Endometrial microvascular endothelial cells (primary cell): ENCODE measurements around the gene ANXA6. TPM values are rescaled to one million over a fixed set of nuclear protein-coding genes. Genes with fewer than 3 reads are reported as not detected.

Source experiments
- in situ Hi-C: cut with HindIII; loops from 2 replicates; pipeline ENCODE4 v1.10.0; 2017; ENCODE audit warnings: low sequenced_read_pairs, low pct_unique_long_range_greater_than_20kb; ENCODE audit errors: inconsistent ontology term
- total RNA-seq: library from RNA; depleted of rRNA; stranded (reverse); fragments of >200 nt; gene quantifications from one replicate; pipeline ENCODE4 v1.2.3, GENCODE V29; 2015; ENCODE audit errors: inconsistent ontology term

The ANXA6 gene
- total RNA-seq, 1 donor from 2014 or later, result 311 TPM

DNA sequence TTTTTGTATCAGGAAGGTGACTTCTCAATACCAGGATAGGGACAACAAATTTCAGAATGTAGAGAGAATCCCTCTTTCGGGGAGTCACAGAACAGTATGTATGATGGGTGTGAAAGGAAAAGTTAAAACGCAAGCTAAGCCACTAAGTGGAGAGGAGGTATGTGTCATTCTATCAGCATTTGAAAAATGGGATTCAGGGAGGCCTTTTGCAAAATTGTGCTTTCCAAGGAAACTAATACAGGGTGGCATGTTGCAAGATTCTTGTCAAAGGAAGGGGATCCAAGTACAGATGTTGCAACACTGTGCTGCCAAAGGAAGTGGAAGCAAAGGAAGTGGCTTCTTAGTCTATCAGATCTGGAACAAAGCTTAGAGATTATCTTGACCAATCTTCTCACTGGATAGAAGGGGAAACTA is 64.1 kb downstream of the ANXA6 start:
- in situ Hi-C loops, result no loop called here

- in situ Hi-C loops, result no loop called here
These were observed 64.8 kb downstream of the ANXA6 start for GRCh38 chr5:151092762-151093161.

DNA sequence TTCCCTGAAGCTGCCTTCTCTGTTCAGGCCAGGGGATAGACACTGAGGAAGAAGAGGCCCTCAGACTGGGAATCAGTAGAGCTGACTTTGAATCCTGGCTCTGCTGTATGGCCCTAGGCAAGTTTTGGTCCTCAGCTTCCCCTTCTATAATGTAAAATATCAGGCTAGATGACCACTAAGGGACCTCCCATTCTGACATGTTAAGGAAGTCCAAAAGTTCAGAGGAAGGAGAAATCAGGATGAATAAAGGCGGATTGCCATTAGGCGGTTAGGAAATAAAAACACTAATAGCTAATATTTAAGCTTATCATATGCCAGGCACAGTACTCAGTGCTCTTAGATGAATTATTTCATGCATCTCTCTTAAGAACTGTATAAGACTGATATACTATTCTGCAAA is 67.9 kb downstream of the ANXA6 start:
- in situ Hi-C loops, result no loop called here

- in situ Hi-C loops, result no loop called here
These were observed 68.6 kb downstream of the ANXA6 start for GRCh38 chr5:151088986-151089385.

GRCh38 chr5:151087486-151087885 is 70.1 kb downstream of the ANXA6 start:
- in situ Hi-C loops, result no loop called here

GRCh38 chr5:151086905-151087360 is 70.6 kb downstream of the ANXA6 start:
- in situ Hi-C loops, result no loop called here

DNA sequence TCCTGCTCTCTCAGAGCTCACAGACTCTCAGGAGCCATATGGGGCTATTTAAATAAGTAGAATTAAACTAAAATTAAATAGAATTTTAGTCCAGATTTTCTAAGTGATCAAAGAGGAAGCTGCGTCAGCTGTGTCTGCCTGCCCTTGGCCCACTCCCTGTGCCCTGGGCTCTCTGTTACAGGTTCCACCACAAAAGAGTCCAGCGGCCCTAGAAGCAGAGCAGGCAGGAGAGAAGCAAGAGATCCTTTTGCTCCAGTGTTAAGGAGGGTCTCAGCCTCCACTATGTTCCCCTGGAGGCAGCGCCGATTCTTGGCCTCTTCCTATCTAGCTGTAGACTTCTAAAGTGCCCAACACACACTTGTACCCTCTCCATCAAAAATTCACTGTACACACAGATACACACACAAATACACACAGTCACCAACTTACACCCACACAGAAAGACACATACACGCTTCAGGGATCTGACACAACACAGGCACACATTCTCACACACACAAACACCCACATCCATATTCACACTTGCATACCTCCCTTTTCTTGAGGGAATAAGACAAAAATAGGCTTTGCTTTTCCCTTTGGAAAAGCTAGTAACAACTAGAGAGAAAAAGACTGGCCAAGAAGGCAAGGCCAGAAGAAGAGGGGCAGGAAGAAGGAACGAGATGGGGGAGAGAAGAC is 71.2 kb downstream of the ANXA6 start:
- in situ Hi-C loops, result no loop called here

DNA sequence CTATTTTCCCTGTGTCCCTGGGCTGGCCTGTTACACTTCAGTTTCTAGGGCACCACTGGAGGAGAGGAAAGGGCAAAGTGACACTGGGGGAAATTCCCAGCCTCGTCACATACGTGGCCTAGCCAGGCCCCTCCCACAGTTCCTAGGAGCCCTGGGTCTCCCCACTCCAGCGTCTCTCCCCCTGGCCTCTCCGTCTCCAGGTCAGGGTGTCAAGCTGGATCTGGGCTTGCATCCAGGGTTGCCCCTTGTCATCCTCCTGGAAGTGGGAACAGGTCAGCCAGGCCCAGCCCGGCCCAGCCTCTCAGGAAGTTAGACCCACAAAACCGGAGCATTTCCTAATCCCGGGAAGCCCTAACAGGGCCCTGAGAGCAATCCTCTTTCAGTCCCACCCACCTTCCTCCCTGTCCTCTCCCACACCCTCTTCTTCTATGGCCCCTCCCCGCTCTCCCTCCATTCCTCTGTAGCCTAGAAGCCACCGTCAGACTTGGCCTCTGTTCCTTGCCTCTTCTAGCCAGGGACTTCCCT is 72.0 kb downstream of the ANXA6 start:
- in situ Hi-C loops, result no loop called here

- in situ Hi-C loops, result no loop called here
These were observed 73.2 kb downstream of the ANXA6 start for GRCh38 chr5:151084363-151084762.

DNA sequence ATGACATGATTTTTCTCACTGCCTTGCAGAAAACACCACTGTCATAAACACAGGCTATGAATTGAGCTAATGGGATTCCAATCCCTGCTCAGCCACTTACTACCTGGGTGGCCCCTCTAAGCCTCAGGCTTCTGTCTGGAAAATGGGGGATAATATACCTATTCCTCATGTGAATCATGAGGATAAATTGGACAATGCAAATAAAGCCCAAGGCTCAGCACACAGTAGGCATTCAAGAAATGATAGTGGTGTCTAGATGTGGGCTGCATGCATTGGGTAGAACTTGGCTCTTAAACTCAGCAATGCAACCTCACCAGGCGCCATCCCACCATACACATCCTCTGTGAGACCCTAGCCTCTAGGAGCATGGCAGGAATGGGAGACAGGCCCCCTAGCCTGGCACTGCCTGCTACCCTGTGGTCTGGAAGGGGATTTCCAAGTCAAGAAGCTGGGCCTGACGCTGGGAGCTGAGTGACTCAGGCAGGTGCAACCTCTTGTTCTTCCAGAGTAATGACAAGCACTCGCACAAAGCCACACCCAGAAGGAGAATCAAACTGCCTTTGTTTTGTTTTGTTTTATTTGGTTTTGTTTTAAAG is 74.4 kb downstream of the ANXA6 start:
- in situ Hi-C loops, result no loop called here

- in situ Hi-C loops, result no loop called here
These were observed 75.2 kb downstream of the ANXA6 start for GRCh38 chr5:151082282-151082902.

- in situ Hi-C loops, result no loop called here
These were observed 75.9 kb downstream of the ANXA6 start for GRCh38 chr5:151081431-151082281.

- in situ Hi-C loops, result no loop called here
These were observed 76.8 kb downstream of the ANXA6 start, which contains the start of gene TNIP1 for GRCh38 chr5:151080613-151081430. TNIP1 (minus strand) TSS chr5:151081034; CDS start chr5:151065095, 15,939 bp downstream.

DNA sequence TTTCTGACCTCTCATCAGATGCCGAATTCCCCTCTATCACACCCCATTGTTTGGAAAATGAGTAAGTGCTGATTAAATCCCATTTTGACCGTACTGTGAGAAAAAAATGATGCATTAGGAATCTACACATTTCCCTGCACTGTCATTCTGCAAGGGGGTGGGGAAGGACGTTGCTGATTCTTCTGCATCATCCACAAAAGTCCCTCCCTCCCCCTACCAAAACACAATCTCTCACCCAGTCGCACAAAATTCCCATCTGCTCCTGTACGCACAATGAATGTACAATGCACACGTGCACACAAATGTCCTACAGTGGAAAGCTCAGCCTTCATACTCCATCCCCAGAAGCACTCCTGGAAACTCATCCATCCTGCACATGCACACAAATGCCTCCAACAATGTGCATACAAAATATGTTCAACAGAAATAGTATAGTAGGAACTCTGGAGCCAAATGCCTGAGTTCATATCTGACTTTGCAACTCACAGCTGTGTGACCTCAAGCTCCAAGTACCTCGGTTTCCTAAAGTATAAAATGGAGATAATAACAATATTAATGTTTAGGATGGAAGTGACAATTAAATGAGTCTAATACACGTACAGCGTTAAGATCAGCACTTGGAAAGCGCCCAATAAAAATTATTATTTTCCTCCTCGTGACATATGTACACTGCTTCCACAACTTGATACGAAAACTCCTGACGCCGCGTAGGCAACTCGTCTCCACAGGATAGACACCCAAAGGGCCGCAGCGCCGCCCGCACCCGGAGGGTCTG is 77.6 kb downstream of the ANXA6 start:
- in situ Hi-C loops, result no loop called here

GRCh38 chr5:151078490-151079262 is 78.9 kb downstream of the ANXA6 start:
- in situ Hi-C loops, result no loop called here

GRCh38 chr5:151077967-151078366 is 79.6 kb downstream of the ANXA6 start:
- in situ Hi-C loops, result no loop called here

GRCh38 chr5:151077419-151077818 is 80.2 kb downstream of the ANXA6 start:
- in situ Hi-C loops, result no loop called here
